HG03066 (cell line): ENCODE results near the gene C14orf119.

Source experiments
- ATAC-seq: cut with Tn5 transposase; IDR thresholded peaks from one replicate; pipeline ENCODE4 v1.9.1; 2021; ENCODE audit warnings: low read depth; ENCODE audit not compliant: unreplicated experiment

The C14orf119 gene

GRCh38 chr14:23095196-23096108, at the start of gene C14orf119:
C14orf119 (plus strand) TSS chr14:23095505; CDS start chr14:23097659, 2,154 bp downstream.
- peak; percentile 91 for ATAC-seq

- no peak for ATAC-seq
Observed at GRCh38 chr14:23047034-23047634, 48.2 kb upstream of the C14orf119 start.

- ATAC-seq = no peak
Observed at GRCh38 chr14:23047751-23048693, 47.3 kb upstream of the C14orf119 start.

- ATAC-seq = no peak
Observed at GRCh38 chr14:23049011-23049410, 46.3 kb upstream of the C14orf119 start.

GRCh38 chr14:23051141-23052057, 43.9 kb upstream of the C14orf119 start:
- no peak for ATAC-seq

GRCh38 chr14:23052182-23052623, 43.1 kb upstream of the C14orf119 start:
- ATAC-seq = no peak

GRCh38 chr14:23052671-23053070, 42.6 kb upstream of the C14orf119 start:
- no peak for ATAC-seq

GRCh38 chr14:23053426-23053825, 41.9 kb upstream of the C14orf119 start:
- no peak for ATAC-seq

GRCh38 chr14:23054000-23054811, 41.1 kb upstream of the C14orf119 start:
- ATAC-seq = no peak

- no peak for ATAC-seq
Observed at GRCh38 chr14:23055147-23055550, 40.2 kb upstream of the C14orf119 start.

GRCh38 chr14:23055621-23056144, 39.6 kb upstream of the C14orf119 start:
- no peak for ATAC-seq

- ATAC-seq = peak; percentile 43
Observed at GRCh38 chr14:23056145-23056955, 39.0 kb upstream of the C14orf119 start.

- ATAC-seq = peak; percentile 68
Observed at GRCh38 chr14:23056956-23057756, 38.1 kb upstream of the C14orf119 start, which contains the start of gene CDH24. CDH24 (minus strand) TSS chr14:23057520; CDS start chr14:23055733, 1,787 bp downstream.

- ATAC-seq = peak; percentile 56
Observed at GRCh38 chr14:23057757-23058653, 37.3 kb upstream of the C14orf119 start.

GRCh38 chr14:23058654-23059504, 36.4 kb upstream of the C14orf119 start:
- no peak for ATAC-seq
